Common myeloid progenitor, CD34-positive (primary cell): ENCODE results near the gene TECPR2.

Experiments used
- CTCF ChIA-PET: fragments of 350-600 bp; sonication (Branson Sonifier 250); formaldehyde crosslinking; loops from one replicate; lab custom pipeline; 2021; ENCODE audit warnings: antibody characterized with exemption; lab: Charles Lee
- POLR2A ChIA-PET: fragments of 350-600 bp; sonication (Branson Sonifier 250); formaldehyde crosslinking; loops from one replicate; lab custom pipeline; 2021; ENCODE audit warnings: antibody characterized with exemption; lab: Charles Lee
- DNase-seq, 3 donors: peaks; one replicate each; pipeline versions ENCODE4 v3.0.0 to v3.0.0-alpha.2; 2013
- H3K27ac ChIP-seq, 2 experiments: 1 replicate in 1 of 2; 2 replicates in 1 of 2; pipeline ENCODE4 v1.7.0; 2013; ENCODE audit warnings: inconsistent platforms in 2 of 2, low read length in 2 of 2, mild to moderate bottlenecking in 2 of 2, low read depth in 1 of 2, moderate library complexity in 1 of 2; ENCODE audit not compliant: severe bottlenecking in 2 of 2, insufficient read depth in 1 of 2, poor library complexity in 1 of 2
- H3K27me3 ChIP-seq, 5 experiments: replicated peaks in 2 of 5; 1 replicate in 3 of 5; 2 replicates in 2 of 5; pipeline versions ENCODE4 v1.6.1 to v1.7.0; 2013; ENCODE audit warnings: low read length in 4 of 5, mild to moderate bottlenecking in 2 of 5, moderate library complexity in 2 of 5, inconsistent platforms in 1 of 5; ENCODE audit not compliant: insufficient read depth in 5 of 5, control insufficient read depth in 4 of 5
- H3K36me3 ChIP-seq, 4 experiments: 1 replicate in 2 of 4; 2 replicates in 2 of 4; pipeline versions ENCODE4 v1.6.1 to v1.7.0; 2013; ENCODE audit warnings: low read length in 3 of 4, control low read depth in 1 of 4, mild to moderate bottlenecking in 1 of 4; ENCODE audit not compliant: control insufficient read depth in 4 of 4, insufficient read depth in 4 of 4
- H3K4me1 ChIP-seq, 4 experiments: 1 replicate in 3 of 4; 2 replicates in 1 of 4; pipeline versions ENCODE4 v1.6.1 to v1.7.1; 2013; ENCODE audit warnings: low read length in 3 of 4, mild to moderate bottlenecking in 3 of 4, control low read depth in 1 of 4, inconsistent platforms in 1 of 4, moderate library complexity in 1 of 4; ENCODE audit not compliant: control insufficient read depth in 4 of 4, insufficient read depth in 4 of 4; ENCODE audit errors: control extremely low read depth in 1 of 4
- H3K4me3 ChIP-seq, 7 experiments: 1 replicate in 4 of 7; 2 replicates in 3 of 7; pipeline versions ENCODE4 v1.5.1 to v1.7.0; 2013; ENCODE audit warnings: mild to moderate bottlenecking in 7 of 7, low read length in 6 of 7, moderate library complexity in 6 of 7, inconsistent platforms in 2 of 7, low read depth in 2 of 7, control low read depth in 1 of 7; ENCODE audit not compliant: insufficient read depth in 4 of 7, control insufficient read depth in 1 of 7; ENCODE audit errors: extremely low read depth in 1 of 7
- H3K9me3 ChIP-seq, 5 experiments: 1 replicate in 4 of 5; 2 replicates in 1 of 5; pipeline versions ENCODE4 v1.6.1 to v1.7.1; 2013; ENCODE audit warnings: low read length in 4 of 5, mild to moderate bottlenecking in 2 of 5, inconsistent platforms in 1 of 5, low read depth in 1 of 5, moderate library complexity in 1 of 5; ENCODE audit not compliant: control insufficient read depth in 4 of 5, insufficient read depth in 2 of 5; ENCODE audit errors: control extremely low read depth in 1 of 5
- WGBS: methylation state at CpG from one replicate; pipeline ENCODE4 v1.1.5; 2013; ENCODE audit not compliant: insufficient coverage; 5-methylcytosine and 5-hydroxymethylcytosine counted together

TECPR2 gene

DNA sequence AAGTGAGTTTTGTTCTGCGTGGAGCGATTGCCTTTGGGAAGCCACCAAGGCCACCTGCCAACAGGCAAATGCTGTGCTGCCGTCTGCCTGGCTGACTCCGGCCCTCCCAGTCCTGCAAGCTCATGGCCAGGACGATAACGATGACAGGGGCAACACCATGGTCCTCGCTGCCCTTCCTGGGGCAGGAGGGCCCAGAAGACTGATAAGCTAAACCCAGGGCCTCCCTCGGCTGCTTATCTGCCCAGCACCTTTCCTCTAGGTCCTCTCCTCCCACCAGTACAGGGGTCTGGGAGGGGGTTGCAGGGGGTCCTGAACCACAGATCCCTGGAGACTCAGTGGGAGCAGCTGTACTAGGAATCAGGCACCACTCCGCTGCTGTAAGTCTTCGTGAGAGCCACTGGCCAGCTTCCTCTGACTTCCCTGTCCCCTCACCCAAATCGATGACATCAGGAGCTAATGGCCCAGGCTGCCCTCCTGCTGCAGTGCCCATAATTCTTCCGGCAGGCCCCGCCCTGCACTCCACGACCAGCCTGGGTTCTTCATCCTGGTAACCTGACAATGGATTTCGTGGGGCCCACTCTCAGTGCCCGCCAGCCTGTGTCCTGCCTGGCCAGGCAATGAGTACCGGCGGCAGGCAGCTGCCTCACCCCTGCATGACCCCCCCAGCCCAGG lies 141.7 kb downstream of the TECPR2 start:
- Histone ChIP-seq H3K4me1 (peaks cover 0 to 16% (median 12%) of the 10 kb centered on the region in 4 experiments), H3K36me3 (peaks cover 0 to 10% (median 1%) of the 10 kb centered on the region in 4 experiments), H3K4me3 (no peak overlapping the region), H3K27ac (no peak overlapping the region), H3K27me3 (no peaks in the 10 kb centered on the region), H3K9me3 (no peaks in the 10 kb centered on the region)
- ChIA-PET POLR2A (no interaction called here), CTCF (interaction anchor here (0.6 to 2.0 kb wide), 4 partner anchors 11 to 249 kb away, joined by 3 to 5 read pairs (median 4); no protein-coding TSS in a partner anchor)
- peak in 1 of 3 donors; percentile 38 for DNase-seq
- 81% methylated on average over 14 of the region's 18 CpGs for WGBS

DNA sequence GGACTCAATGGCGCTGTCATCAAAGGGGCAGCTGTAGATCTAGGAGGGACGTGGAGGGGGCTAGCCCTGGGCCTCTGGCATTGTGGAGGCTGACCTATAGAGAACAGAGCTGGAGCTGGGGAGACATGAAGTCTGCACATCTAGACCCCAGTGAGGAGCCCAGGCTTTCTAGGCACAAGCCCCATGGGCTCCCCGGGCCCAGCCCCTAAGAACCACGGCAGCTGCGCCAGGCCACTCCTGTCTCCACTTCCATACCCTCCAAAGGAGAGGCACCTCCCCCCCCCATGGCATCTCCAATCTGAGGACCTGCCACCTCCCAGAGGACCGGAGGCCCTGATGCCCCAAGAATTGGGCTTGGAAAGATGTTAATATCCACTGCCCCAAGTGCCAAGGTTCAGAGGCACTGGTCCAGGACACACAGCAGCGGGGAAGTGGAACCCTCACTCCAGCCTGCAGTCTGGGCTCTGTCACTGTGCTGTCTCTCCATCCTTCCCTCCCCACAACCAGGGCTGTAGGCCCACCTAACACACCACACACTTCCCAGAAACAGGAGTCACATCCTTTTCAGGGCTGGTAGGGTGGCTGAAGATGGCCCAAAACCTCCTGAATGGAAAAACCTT lies 142.4 kb downstream of the TECPR2 start:
- ChIA-PET POLR2A (no interaction called here), CTCF (interaction anchor here (1.0 to 2.0 kb wide), 2 partner anchors 11 to 67 kb away, joined by 4 to 5 read pairs; no protein-coding TSS in a partner anchor)
- H3K4me1 ChIP-seq, result peaks cover 0 to 17% (median 13%) of the 10 kb centered on the region in 4 experiments
- no peaks in the 10 kb centered on the region for H3K9me3 ChIP-seq
- H3K27ac ChIP-seq, result no peak overlapping the region
- WGBS, result 90% methylated on average over 3 of the region's 7 CpGs
- DNase-seq, result no peak
- H3K4me3 ChIP-seq, result no peak overlapping the region
- H3K36me3 ChIP-seq, result peaks cover 0 to 10% (median 1%) of the 10 kb centered on the region in 4 experiments
- no peaks in the 10 kb centered on the region for H3K27me3 ChIP-seq

DNA sequence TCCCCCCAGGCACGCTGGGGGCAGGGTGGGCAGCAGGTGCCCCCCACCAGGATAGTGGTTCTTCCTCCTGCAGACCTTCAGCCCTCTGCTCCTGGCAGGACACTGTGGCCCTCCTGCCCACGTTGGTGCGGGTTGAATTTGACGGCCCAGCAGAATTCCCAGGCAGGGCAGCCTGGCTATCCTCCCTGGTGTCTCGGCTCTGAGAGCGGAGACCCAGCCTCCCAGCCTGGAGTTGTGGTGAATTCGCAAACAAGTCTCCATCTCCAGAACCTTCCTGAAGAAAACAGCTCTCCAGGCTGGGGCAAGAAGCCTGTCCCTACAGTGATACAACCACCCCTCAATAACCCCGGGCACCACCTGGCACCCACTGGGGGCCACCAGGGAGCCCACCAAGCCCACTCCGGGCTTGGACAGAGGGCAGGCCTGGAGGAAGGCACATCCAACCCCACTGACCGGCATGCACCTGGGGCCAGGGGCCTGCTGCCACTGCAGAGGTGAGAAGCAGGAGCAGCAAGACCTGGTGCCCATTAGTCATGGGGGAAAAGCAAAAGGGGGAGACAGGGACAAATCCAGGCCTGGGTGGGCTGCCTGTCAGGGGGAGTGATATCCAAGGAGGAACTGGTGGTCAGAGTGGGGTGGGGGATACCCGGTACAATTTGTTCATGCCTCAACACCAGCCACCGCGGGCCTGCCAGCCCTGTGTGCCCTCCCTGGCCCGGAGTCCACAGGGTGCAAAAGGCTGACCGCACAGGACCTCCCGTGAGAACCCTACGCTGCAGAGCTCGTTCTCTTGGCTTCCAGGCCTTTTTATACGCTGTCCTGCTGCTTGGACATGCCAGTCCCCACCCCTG lies 143.3 kb downstream of the TECPR2 start:
- H3K27me3 ChIP-seq, result no peaks in the 10 kb centered on the region
- CTCF ChIA-PET, result no interaction called here
- no peak overlapping the region for H3K4me3 ChIP-seq
- POLR2A ChIA-PET, result no interaction called here
- no peaks in the 10 kb centered on the region for H3K9me3 ChIP-seq
- peaks cover 0 to 10% (median 1%) of the 10 kb centered on the region in 4 experiments for H3K36me3 ChIP-seq
- DNase-seq, result no peak
- H3K27ac ChIP-seq, result no peak overlapping the region
- 97% methylated on average over 18 of the region's 19 CpGs for WGBS
- H3K4me1 ChIP-seq, result peaks cover 0 to 17% (median 15%) of the 10 kb centered on the region in 4 experiments

DNA sequence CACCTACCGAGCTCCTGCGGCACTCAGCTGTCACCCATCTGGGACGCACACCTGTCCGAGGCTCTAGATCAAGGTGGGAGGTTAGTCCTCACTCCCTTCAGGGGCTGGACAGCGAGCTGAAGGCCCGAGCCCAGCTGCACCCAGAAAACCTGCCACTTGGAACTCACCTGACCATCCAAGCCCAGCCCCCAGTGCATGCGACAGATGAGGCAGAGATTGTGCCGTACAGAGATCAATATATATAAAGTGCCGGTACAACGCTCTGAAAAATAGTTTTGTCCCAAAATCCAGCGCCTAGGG lies 143.8 kb downstream of the TECPR2 start:
- DNase-seq, result no peak
- POLR2A ChIA-PET, result no interaction called here
- 98% methylated on average over 10 of the region's 11 CpGs for WGBS
- peaks cover 0 to 10% (median 1%) of the 10 kb centered on the region in 4 experiments for H3K36me3 ChIP-seq
- CTCF ChIA-PET, result interaction anchor here (0.8 kb wide), 1 partner anchor 68 kb away, joined by 4 read pairs; no protein-coding TSS in a partner anchor
- H3K4me3 ChIP-seq, result no peak overlapping the region
- no peaks in the 10 kb centered on the region for H3K9me3 ChIP-seq
- no peak overlapping the region for H3K27ac ChIP-seq
- no peaks in the 10 kb centered on the region for H3K27me3 ChIP-seq
- H3K4me1 ChIP-seq, result peaks cover 0 to 18% (median 18%) of the 10 kb centered on the region in 4 experiments

DNA sequence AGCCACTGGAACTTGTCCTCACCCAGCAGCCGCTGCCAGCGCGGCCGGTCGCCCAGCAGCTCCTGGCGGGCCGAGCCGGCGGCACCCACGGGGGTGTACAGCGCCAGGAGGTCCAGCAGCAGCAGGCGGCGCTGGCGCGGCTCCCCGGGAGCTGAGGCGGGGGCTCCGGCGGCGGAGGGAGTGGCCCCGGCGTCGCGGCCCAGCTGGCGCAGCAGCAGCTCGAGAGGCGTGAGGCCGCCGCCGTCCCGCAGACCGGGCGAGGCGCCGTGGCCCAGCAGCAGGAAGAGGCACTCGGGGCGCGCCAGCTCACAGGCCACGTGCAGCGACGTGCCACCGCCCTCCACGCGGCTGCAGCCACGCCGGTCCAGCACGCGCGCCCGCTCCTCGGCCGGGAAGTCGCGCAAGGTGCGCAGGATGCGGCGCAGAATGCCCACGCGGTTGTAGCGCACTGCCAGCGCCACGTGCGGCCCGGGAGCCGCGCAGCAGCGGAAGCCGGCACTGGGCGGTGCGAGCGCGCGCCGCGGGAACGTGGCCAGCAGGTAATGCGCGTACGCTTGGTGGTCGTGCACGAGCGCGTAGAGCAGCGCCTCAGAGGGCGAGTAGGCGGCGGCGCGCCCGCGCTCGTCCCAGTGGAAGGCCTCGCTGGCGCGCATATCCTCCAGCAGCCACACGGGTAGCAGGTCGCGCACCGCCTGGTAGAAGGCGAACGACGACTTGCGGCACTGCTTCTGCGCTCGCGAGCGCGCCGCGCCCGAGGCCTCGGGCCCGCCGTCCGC lies 144.5 kb downstream of the TECPR2 start:
- POLR2A ChIA-PET, result no interaction called here
- Histone ChIP-seq H3K27me3 (no peaks in the 10 kb centered on the region), H3K9me3 (no peaks in the 10 kb centered on the region), H3K4me3 (no peak overlapping the region), H3K4me1 (peaks cover 0 to 18% (median 18%) of the 10 kb centered on the region in 4 experiments), H3K27ac (no peak overlapping the region), H3K36me3 (peaks cover 0 to 10% (median 1%) of the 10 kb centered on the region in 4 experiments)
- no peak for DNase-seq
- CTCF ChIA-PET, result interaction anchor here (0.8 to 1.4 kb wide), 3 partner anchors 45 to 69 kb away, joined by 4 read pairs; no protein-coding TSS in a partner anchor
- WGBS, result 96% methylated on average over 109 of the region's 115 CpGs

DNA sequence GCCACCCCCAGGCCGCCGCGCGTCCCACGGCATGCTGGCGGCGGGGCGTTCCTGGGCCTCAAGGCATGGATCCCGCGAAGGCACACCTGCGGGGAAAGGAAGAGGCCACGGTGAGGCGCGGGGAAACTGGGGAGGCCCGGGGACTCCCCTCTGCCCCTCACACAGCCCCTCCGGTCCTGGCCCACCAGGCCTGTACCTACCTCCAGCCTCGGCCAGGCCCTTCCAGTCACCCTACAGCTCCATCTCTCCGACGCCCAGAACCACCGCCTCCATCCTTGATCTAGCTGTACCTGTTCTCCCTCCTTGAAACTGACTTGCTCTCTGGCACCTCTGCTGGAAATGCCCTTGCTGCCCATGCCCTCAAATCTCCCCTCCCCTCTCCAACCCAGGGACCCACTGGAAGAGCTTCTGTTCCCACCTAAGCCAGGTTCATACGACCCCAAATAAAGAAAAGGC lies 145.1 kb downstream of the TECPR2 start:
- Histone ChIP-seq H3K9me3 (no peaks in the 10 kb centered on the region), H3K4me1 (peaks cover 0 to 18% (median 18%) of the 10 kb centered on the region in 4 experiments), H3K27ac (no peak overlapping the region), H3K36me3 (peaks cover 0 to 10% (median 1%) of the 10 kb centered on the region in 4 experiments), H3K27me3 (no peaks in the 10 kb centered on the region), H3K4me3 (no peak overlapping the region)
- WGBS, result 99% methylated on average over 21 of the region's 21 CpGs
- ChIA-PET CTCF (interaction anchor here (1.0 to 1.4 kb wide), 3 partner anchors 10 to 70 kb away, joined by 3 to 4 read pairs (median 4); no protein-coding TSS in a partner anchor), POLR2A (interaction anchor here (0.6 kb wide), 1 partner anchor 100 kb away, joined by 5 read pairs; no protein-coding TSS in a partner anchor)
- no peak for DNase-seq
